ENCODE data around the gene CDX4. TPM values are rescaled to one million over a fixed set of nuclear protein-coding genes. Genes with fewer than 3 reads are reported as not detected.

CDX4 gene
- polyA plus RNA-seq, 1 of the 3 experiments (the other 2 are of a cell fraction): not detected

- no peak overlapping the region for H3K27ac ChIP-seq (ENCODE audit: low read depth in 2 of 2, low read length in 1 of 2)
- H3K27me3 ChIP-seq (ENCODE audit: insufficient read depth): no peaks in the 10 kb centered on the region; the same call in 1 of the 2 replicates
- no peaks in the 10 kb centered on the region for H3K36me3 ChIP-seq (replicated peaks in 1 of 2; ENCODE audit: control insufficient read depth in 1 of 2, insufficient read depth in 2 of 2, low read length in 1 of 2)
- H3K9me3 ChIP-seq: no peaks in the 10 kb centered on the region
- H4K20me1 ChIP-seq (ENCODE audit: insufficient read depth): no peaks in the 10 kb centered on the region
- DNase-seq: no peak
- no peak overlapping the region for H2AFZ ChIP-seq (ENCODE audit: low read depth)
- no peaks in the 10 kb centered on the region for H3K9me2 ChIP-seq
- ChIA-PET CTCF (no interaction called here), POLR2A (no interaction called here)
- no peak overlapping the region for H3K4me2 ChIP-seq
- H3K4me1 ChIP-seq (ENCODE audit: control insufficient read depth in 1 of 2, insufficient read depth in 2 of 2, low read depth in 1 of 2, low read length in 1 of 2): no peaks in the 10 kb centered on the region
- H3K4me3 ChIP-seq (ENCODE audit: low read depth in 2 of 2, low read length in 1 of 2): no peak overlapping the region
- no peaks in the 10 kb centered on the region for H3F3A ChIP-seq (replicated peaks; ENCODE audit: insufficient read depth)
- H3K9ac ChIP-seq: no peak overlapping the region
- WGBS (ENCODE audit: low lambda C conversion rate): 4% methylated on average over 1 of the region's 1 CpG
- no peaks in the 10 kb centered on the region for H3K79me2 ChIP-seq (ENCODE audit: insufficient read depth)
- TF ChIP-seq CHD2 (IDR thresholded peaks at IDR 0.05; ENCODE audit: low read length, partially characterized antibody): no peak
- no peak for TF ChIP-seq RXRA (IDR thresholded peaks at IDR 0.05; ENCODE audit: borderline replicate concordance, low read depth)
- TF ChIP-seq MXI1 (IDR thresholded peaks at IDR 0.05; ENCODE audit: low read depth, low read length): no peak
- no peak for TF ChIP-seq MEF2A (IDR thresholded peaks at IDR 0.05; ENCODE audit: borderline replicate concordance, low read depth)
- no peak for TF ChIP-seq RFX5 (IDR thresholded peaks at IDR 0.05; ENCODE audit: low read length)
- TF ChIP-seq GABPA (IDR thresholded peaks at IDR 0.05; ENCODE audit: low read depth): no peak
- no peak for TF ChIP-seq IRF3 (IDR thresholded peaks at IDR 0.05; ENCODE audit: low read depth, low read length)
- TF ChIP-seq JUND (IDR thresholded peaks at IDR 0.05): no peak
- TF ChIP-seq ZBTB33 (IDR thresholded peaks at IDR 0.05; ENCODE audit: borderline replicate concordance, low read depth): no peak
- TF ChIP-seq RCOR1 (IDR thresholded peaks at IDR 0.05; ENCODE audit: low read length): no peak
- no peak for TF ChIP-seq TAF1 (IDR thresholded peaks at IDR 0.05; ENCODE audit: borderline replicate concordance, low read depth, low read length)
- no peak for TF ChIP-seq SMC3 (IDR thresholded peaks at IDR 0.05; ENCODE audit: low read depth, low read length)
- no peak for TF ChIP-seq ELF1 (IDR thresholded peaks at IDR 0.05)
These were observed 8.3 kb downstream of the CDX4 start for GRCh38 chrX:73455171-73455570.

GRCh38 chrX:73457306-73457705 is 10.5 kb downstream of the CDX4 start:
- no peak overlapping the region for H3K4me2 ChIP-seq
- CTCF ChIA-PET: no interaction called here
- H3K4me1 ChIP-seq (ENCODE audit: control insufficient read depth in 1 of 2, insufficient read depth in 2 of 2, low read depth in 1 of 2, low read length in 1 of 2): no peaks in the 10 kb centered on the region
- POLR2A ChIA-PET: no interaction called here
- H3K79me2 ChIP-seq (ENCODE audit: insufficient read depth): no peaks in the 10 kb centered on the region
- H3K4me3 ChIP-seq (ENCODE audit: low read depth in 2 of 2, low read length in 1 of 2): no peak overlapping the region
- H3K9ac ChIP-seq: no peak overlapping the region
- no peaks in the 10 kb centered on the region; the same call in 1 of the 2 replicates for H3K27me3 ChIP-seq (ENCODE audit: insufficient read depth)
- DNase-seq: no peak
- no peaks in the 10 kb centered on the region for H3F3A ChIP-seq (replicated peaks; ENCODE audit: insufficient read depth)
- H2AFZ ChIP-seq (ENCODE audit: low read depth): no peak overlapping the region
- no peak overlapping the region for H3K27ac ChIP-seq (ENCODE audit: low read depth in 2 of 2, low read length in 1 of 2)
- H3K9me2 ChIP-seq: no peaks in the 10 kb centered on the region
- no peak for TF ChIP-seq FOXJ3 (CRISPR knock-in tag; IDR thresholded peaks at IDR 0.05)
- no peak for TF ChIP-seq NRF1 (IDR thresholded peaks at IDR 0.05; ENCODE audit: low read depth, low read length)
- no peak for TF ChIP-seq ELF1 (IDR thresholded peaks at IDR 0.05)
- TF ChIP-seq TCF12 (IDR thresholded peaks at IDR 0.05): no peak
- no peak for TF ChIP-seq RAD21 (IDR thresholded peaks at IDR 0.05; ENCODE audit: low read length)
- no peak for TF ChIP-seq GATA2 (CRISPR knock-in tag; IDR thresholded peaks at IDR 0.05)
- no peak for TF ChIP-seq MEF2A (IDR thresholded peaks at IDR 0.05; ENCODE audit: borderline replicate concordance, low read depth)
- TF ChIP-seq FOSL2 (IDR thresholded peaks at IDR 0.05; ENCODE audit: borderline replicate concordance, low read depth): no peak
- TF ChIP-seq TAF1 (IDR thresholded peaks at IDR 0.05; ENCODE audit: borderline replicate concordance, low read depth, low read length): no peak
- TF ChIP-seq EP300 (IDR thresholded peaks at IDR 0.05; ENCODE audit: borderline replicate concordance in 1 of 2, low read depth in 1 of 2, low read length in 1 of 2): no peak
- no peak for TF ChIP-seq TEAD4 (IDR thresholded peaks at IDR 0.05; ENCODE audit: borderline replicate concordance, insufficient read depth)
- TF ChIP-seq IRF3 (IDR thresholded peaks at IDR 0.05; ENCODE audit: low read depth, low read length): no peak
- TF ChIP-seq USF1 (IDR thresholded peaks at IDR 0.05; ENCODE audit: borderline replicate concordance, low read depth): no peak
- no peak for TF ChIP-seq SIN3A (IDR thresholded peaks at IDR 0.05; ENCODE audit: borderline replicate concordance, low read depth, low read length)
- no peak for TF ChIP-seq JUND (IDR thresholded peaks at IDR 0.05)
- no peaks in the 10 kb centered on the region for H3K36me3 ChIP-seq (replicated peaks in 1 of 2; ENCODE audit: control insufficient read depth in 1 of 2, insufficient read depth in 2 of 2, low read length in 1 of 2)
- no peaks in the 10 kb centered on the region for H3K9me3 ChIP-seq
- H4K20me1 ChIP-seq (ENCODE audit: insufficient read depth): no peaks in the 10 kb centered on the region

All from SK-N-SH (cell line).